ENCODE measurements around the gene MARK1.

Gene MARK1

GRCh38 chr1:220552672-220553260, 24.8 kb downstream of the MARK1 start:
- Histone ChIP-seq H2BK12ac (ENCODE audit: low read length) (no peak overlapping the region), H4K91ac (ENCODE audit: low read depth, low read length, poor library complexity) (no peak overlapping the region), H4K8ac (ENCODE audit: low read depth, low read length) (no peak overlapping the region), H3K4me3 (ENCODE audit: low read length in 2 of 2) (no peak overlapping the region), H3K9me3 (replicated peaks in 1 of 2; ENCODE audit: control insufficient read depth in 2 of 2, insufficient read depth in 1 of 2, low read depth in 1 of 2, low read length in 2 of 2) (no peaks in the 10 kb centered on the region), H2AFZ (ENCODE audit: low read length) (no peak overlapping the region), H2AK5ac (ENCODE audit: low read depth, low read length) (no peak overlapping the region), H3K79me1 (ENCODE audit: low read depth, low read length) (peaks cover 8% of the 10 kb centered on the region), H3K27me3 (ENCODE audit: control insufficient read depth in 3 of 3, insufficient read depth in 3 of 3, low read depth in 1 of 3, low read length in 3 of 3) (no peaks in the 10 kb centered on the region), H3K9ac (ENCODE audit: low read depth, low read length, poor library complexity) (no peak overlapping the region), H3K36me3 (replicated peaks in 1 of 2; ENCODE audit: control insufficient read depth in 2 of 2, insufficient read depth in 2 of 2, low read length in 2 of 2) (no peaks in the 10 kb centered on the region), H3K4me1 (ENCODE audit: control insufficient read depth in 2 of 2, insufficient read depth in 1 of 2, low read depth in 1 of 2, low read length in 2 of 2) (peaks cover 0 to 4% of the 10 kb centered on the region in 2 donors), H3K27ac (replicated peaks; ENCODE audit: low read length) (no peak overlapping the region), H2BK120ac (ENCODE audit: low read depth, low read length) (no peak overlapping the region), H3K23ac (ENCODE audit: low read depth, low read length, poor library complexity) (no peak overlapping the region), H3K4ac (ENCODE audit: low read length) (no peak overlapping the region), H3K4me2 (ENCODE audit: insufficient read depth, low read length, poor library complexity, severe bottlenecking) (no peak overlapping the region), H2BK5ac (ENCODE audit: low read length) (no peak overlapping the region), H2BK15ac (ENCODE audit: low read length) (no peak overlapping the region), H3K18ac (ENCODE audit: low read length) (no peak overlapping the region), H3K14ac (ENCODE audit: low read length) (no peak overlapping the region)
- no peak for DNase-seq (ENCODE audit: low spot score)
- no CpG with 5 or more reads among the region's 1 CpG for WGBS, 2 donors (ENCODE audit: extremely low coverage in 2 of 2, insufficient read length in 2 of 2, insufficient replicate concordance in 1 of 2)

GRCh38 chr1:220556641-220557040, 28.7 kb downstream of the MARK1 start:
- no peak overlapping the region for H3K14ac ChIP-seq (ENCODE audit: low read length)
- H2BK120ac ChIP-seq (ENCODE audit: low read depth, low read length): no peak overlapping the region
- H3K4me1 ChIP-seq (ENCODE audit: control insufficient read depth in 2 of 2, insufficient read depth in 1 of 2, low read depth in 1 of 2, low read length in 2 of 2): no peaks in the 10 kb centered on the region
- no peak overlapping the region for H2AFZ ChIP-seq (ENCODE audit: low read length)
- no peak overlapping the region for H3K4me2 ChIP-seq (ENCODE audit: insufficient read depth, low read length, poor library complexity, severe bottlenecking)
- H2AK5ac ChIP-seq (ENCODE audit: low read depth, low read length): no peak overlapping the region
- peaks cover 4% of the 10 kb centered on the region for H3K79me1 ChIP-seq (ENCODE audit: low read depth, low read length)
- H3K9ac ChIP-seq (ENCODE audit: low read depth, low read length, poor library complexity): no peak overlapping the region
- peaks cover 0 to 2% of the 10 kb centered on the region in 2 donors for H3K36me3 ChIP-seq (replicated peaks in 1 of 2; ENCODE audit: control insufficient read depth in 2 of 2, insufficient read depth in 2 of 2, low read length in 2 of 2)
- no peak overlapping the region for H2BK12ac ChIP-seq (ENCODE audit: low read length)
- no peak overlapping the region for H3K4ac ChIP-seq (ENCODE audit: low read length)
- H4K8ac ChIP-seq (ENCODE audit: low read depth, low read length): no peak overlapping the region
- no peak overlapping the region for H4K91ac ChIP-seq (ENCODE audit: low read depth, low read length, poor library complexity)
- no peaks in the 10 kb centered on the region for H3K27me3 ChIP-seq (ENCODE audit: control insufficient read depth in 3 of 3, insufficient read depth in 3 of 3, low read depth in 1 of 3, low read length in 3 of 3)
- H3K4me3 ChIP-seq (ENCODE audit: low read length in 2 of 2): no peak overlapping the region
- DNase-seq (ENCODE audit: low spot score): no peak
- H2BK5ac ChIP-seq (ENCODE audit: low read length): no peak overlapping the region
- no peak overlapping the region for H3K27ac ChIP-seq (replicated peaks; ENCODE audit: low read length)
- H2BK15ac ChIP-seq (ENCODE audit: low read length): no peak overlapping the region
- no peaks in the 10 kb centered on the region for H3K9me3 ChIP-seq (replicated peaks in 1 of 2; ENCODE audit: control insufficient read depth in 2 of 2, insufficient read depth in 1 of 2, low read depth in 1 of 2, low read length in 2 of 2)
- H3K23ac ChIP-seq (ENCODE audit: low read depth, low read length, poor library complexity): no peak overlapping the region
- no peak overlapping the region for H3K18ac ChIP-seq (ENCODE audit: low read length)

- Histone ChIP-seq H3K23ac (ENCODE audit: low read depth, low read length, poor library complexity) (no peak overlapping the region), H2BK12ac (ENCODE audit: low read length) (no peak overlapping the region)
Observed at GRCh38 chr1:220563564-220563963, 35.6 kb downstream of the MARK1 start.

GRCh38 chr1:220564216-220564615, 36.3 kb downstream of the MARK1 start:
- no peak overlapping the region for H3K4ac ChIP-seq (ENCODE audit: low read length)
- peaks cover 0 to 2% of the 10 kb centered on the region in 2 donors for H3K36me3 ChIP-seq (replicated peaks in 1 of 2; ENCODE audit: control insufficient read depth in 2 of 2, insufficient read depth in 2 of 2, low read length in 2 of 2)
- H3K14ac ChIP-seq (ENCODE audit: low read length): no peak overlapping the region
- no peak for DNase-seq (ENCODE audit: low spot score)
- WGBS, 2 donors (ENCODE audit: extremely low coverage in 2 of 2, insufficient read length in 2 of 2, insufficient replicate concordance in 1 of 2): no CpG with 5 or more reads among the region's 3 CpGs
- H3K79me1 ChIP-seq (ENCODE audit: low read depth, low read length): no peaks in the 10 kb centered on the region
- no peak overlapping the region for H2BK15ac ChIP-seq (ENCODE audit: low read length)
- H4K8ac ChIP-seq (ENCODE audit: low read depth, low read length): no peak overlapping the region
- H3K4me3 ChIP-seq (ENCODE audit: low read length in 2 of 2): no peak overlapping the region
- H3K27me3 ChIP-seq (ENCODE audit: control insufficient read depth in 3 of 3, insufficient read depth in 3 of 3, low read depth in 1 of 3, low read length in 3 of 3): no peaks in the 10 kb centered on the region
- no peak overlapping the region for H2AK5ac ChIP-seq (ENCODE audit: low read depth, low read length)
- no peak overlapping the region for H3K18ac ChIP-seq (ENCODE audit: low read length)
- no peaks in the 10 kb centered on the region for H3K9me3 ChIP-seq (replicated peaks in 1 of 2; ENCODE audit: control insufficient read depth in 2 of 2, insufficient read depth in 1 of 2, low read depth in 1 of 2, low read length in 2 of 2)
- H2BK12ac ChIP-seq (ENCODE audit: low read length): no peak overlapping the region
- no peak overlapping the region for H3K4me2 ChIP-seq (ENCODE audit: insufficient read depth, low read length, poor library complexity, severe bottlenecking)
- H2BK120ac ChIP-seq (ENCODE audit: low read depth, low read length): no peak overlapping the region
- peaks cover 0 to 4% of the 10 kb centered on the region in 2 donors for H3K4me1 ChIP-seq (ENCODE audit: control insufficient read depth in 2 of 2, insufficient read depth in 1 of 2, low read depth in 1 of 2, low read length in 2 of 2)
- H3K9ac ChIP-seq (ENCODE audit: low read depth, low read length, poor library complexity): no peak overlapping the region
- H4K91ac ChIP-seq (ENCODE audit: low read depth, low read length, poor library complexity): no peak overlapping the region
- H3K27ac ChIP-seq (replicated peaks; ENCODE audit: low read length): no peak overlapping the region
- H2AFZ ChIP-seq (ENCODE audit: low read length): no peak overlapping the region
- H3K23ac ChIP-seq (ENCODE audit: low read depth, low read length, poor library complexity): no peak overlapping the region
- no peak overlapping the region for H2BK5ac ChIP-seq (ENCODE audit: low read length)

More at GRCh38 chr1:220563564-220563963, 35.6 kb downstream of the MARK1 start:
- H3K9ac ChIP-seq (ENCODE audit: low read depth, low read length, poor library complexity): no peak overlapping the region
- no peak overlapping the region for H3K27ac ChIP-seq (replicated peaks; ENCODE audit: low read length)
- H3K27me3 ChIP-seq (ENCODE audit: control insufficient read depth in 3 of 3, insufficient read depth in 3 of 3, low read depth in 1 of 3, low read length in 3 of 3): no peaks in the 10 kb centered on the region
- H3K79me1 ChIP-seq (ENCODE audit: low read depth, low read length): no peaks in the 10 kb centered on the region
- no peak overlapping the region for H2BK120ac ChIP-seq (ENCODE audit: low read depth, low read length)
- H2BK15ac ChIP-seq (ENCODE audit: low read length): no peak overlapping the region
- no peak overlapping the region for H3K4ac ChIP-seq (ENCODE audit: low read length)
- H2AK5ac ChIP-seq (ENCODE audit: low read depth, low read length): no peak overlapping the region
- no peak overlapping the region for H2AFZ ChIP-seq (ENCODE audit: low read length)
- no peak overlapping the region for H2BK5ac ChIP-seq (ENCODE audit: low read length)
- no peak overlapping the region for H3K18ac ChIP-seq (ENCODE audit: low read length)
- peaks cover 0 to 4% of the 10 kb centered on the region in 2 donors for H3K4me1 ChIP-seq (ENCODE audit: control insufficient read depth in 2 of 2, insufficient read depth in 1 of 2, low read depth in 1 of 2, low read length in 2 of 2)
- no CpG with 5 or more reads among the region's 1 CpG for WGBS, 2 donors (ENCODE audit: extremely low coverage in 2 of 2, insufficient read length in 2 of 2, insufficient replicate concordance in 1 of 2)
- H4K8ac ChIP-seq (ENCODE audit: low read depth, low read length): no peak overlapping the region
- H4K91ac ChIP-seq (ENCODE audit: low read depth, low read length, poor library complexity): no peak overlapping the region
- H3K4me2 ChIP-seq (ENCODE audit: insufficient read depth, low read length, poor library complexity, severe bottlenecking): no peak overlapping the region
- DNase-seq (ENCODE audit: low spot score): no peak
- H3K4me3 ChIP-seq (ENCODE audit: low read length in 2 of 2): no peak overlapping the region
- no peaks in the 10 kb centered on the region for H3K9me3 ChIP-seq (replicated peaks in 1 of 2; ENCODE audit: control insufficient read depth in 2 of 2, insufficient read depth in 1 of 2, low read depth in 1 of 2, low read length in 2 of 2)
- H3K14ac ChIP-seq (ENCODE audit: low read length): no peak overlapping the region
- H3K36me3 ChIP-seq (replicated peaks in 1 of 2; ENCODE audit: control insufficient read depth in 2 of 2, insufficient read depth in 2 of 2, low read length in 2 of 2): peaks cover 0 to 2% of the 10 kb centered on the region in 2 donors

Data from neuronal stem cell (in vitro differentiated cells).